NCI-H510A (cell line): ENCODE measurements around the gene SUMO2.
"Not testable (repeated sequence)": the region's sequence is repeated elsewhere in the genome, so short reads cannot be mapped to it uniquely, and the experiment has no call there.

Source experiments
- DNase-seq: peaks from one replicate; lab custom pipeline; 2025; lab: John Stamatoyannopoulos, UW

SUMO2 gene

DNA sequence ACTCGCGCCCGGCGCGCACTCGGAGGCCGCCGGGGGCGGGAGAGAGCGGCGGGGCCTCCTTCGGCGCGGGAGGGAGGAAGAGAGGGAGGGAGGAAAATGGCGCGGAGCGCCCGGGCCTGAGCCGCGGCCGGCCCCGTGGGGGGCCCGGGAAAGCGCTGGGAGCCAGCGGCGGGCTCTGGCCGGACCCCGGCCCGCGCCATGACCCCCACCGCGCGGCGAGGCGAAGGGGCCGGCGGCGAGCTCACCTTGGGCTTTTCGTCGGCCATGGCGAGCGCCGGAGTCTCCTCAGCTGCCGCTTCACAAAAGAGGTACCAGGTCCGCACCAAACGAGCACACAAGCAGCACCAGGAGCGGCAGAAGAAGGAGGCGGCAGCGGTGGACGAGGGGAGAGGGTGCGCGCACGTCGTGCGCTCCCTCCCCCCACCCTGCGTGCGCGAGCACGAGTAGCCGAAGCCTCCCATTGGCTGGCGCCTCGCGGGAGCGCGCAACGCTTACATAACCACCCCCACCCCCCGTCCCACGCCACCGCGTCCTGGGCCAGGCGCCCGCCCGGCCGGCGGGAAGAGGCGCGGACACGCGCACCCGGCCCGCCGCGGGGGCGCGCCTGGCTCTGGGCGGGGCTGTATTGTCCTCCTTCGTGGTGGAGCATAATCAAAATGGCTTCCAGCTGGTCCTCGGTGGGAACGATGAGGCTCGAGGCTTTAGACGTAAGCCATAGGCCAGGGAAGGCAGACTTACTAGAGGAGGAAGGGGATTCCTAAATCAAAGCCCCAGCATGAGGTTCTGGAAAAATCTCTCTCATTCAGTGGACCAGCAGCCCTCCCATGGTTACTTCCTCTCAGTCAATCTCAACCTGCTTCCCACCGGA lies at the start of gene SUMO2:
TSS of gene SUMO2 (minus strand) at position 391 of the 868 bp plus-strand sequence. CDS start at position 266, 125 bp downstream.
- DNase-seq, result peak; percentile 91

- DNase-seq, result no peak
These were observed 49.1 kb upstream of the SUMO2 start for GRCh38 chr17:75231741-75232464.

DNA sequence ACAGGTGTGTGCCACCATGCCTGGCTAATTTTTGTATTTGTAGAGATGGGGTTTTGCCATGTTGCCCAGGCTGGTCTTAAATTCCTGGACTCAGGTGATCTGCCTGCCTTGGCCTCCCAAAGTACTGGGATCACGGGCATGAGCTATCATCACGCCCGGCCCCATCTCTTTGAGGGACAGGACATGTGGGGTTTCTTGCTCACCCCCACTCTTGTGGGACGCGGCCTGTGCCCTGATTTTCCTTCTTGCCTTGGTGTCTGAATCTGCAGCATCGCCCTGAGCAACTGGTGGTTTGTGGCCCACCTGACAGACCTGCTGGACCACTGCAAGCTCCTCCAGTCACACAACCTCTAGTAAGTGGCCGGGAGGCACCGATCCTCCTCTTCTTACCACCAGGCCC lies 48.3 kb upstream of the SUMO2 start:
- no peak for DNase-seq

DNA sequence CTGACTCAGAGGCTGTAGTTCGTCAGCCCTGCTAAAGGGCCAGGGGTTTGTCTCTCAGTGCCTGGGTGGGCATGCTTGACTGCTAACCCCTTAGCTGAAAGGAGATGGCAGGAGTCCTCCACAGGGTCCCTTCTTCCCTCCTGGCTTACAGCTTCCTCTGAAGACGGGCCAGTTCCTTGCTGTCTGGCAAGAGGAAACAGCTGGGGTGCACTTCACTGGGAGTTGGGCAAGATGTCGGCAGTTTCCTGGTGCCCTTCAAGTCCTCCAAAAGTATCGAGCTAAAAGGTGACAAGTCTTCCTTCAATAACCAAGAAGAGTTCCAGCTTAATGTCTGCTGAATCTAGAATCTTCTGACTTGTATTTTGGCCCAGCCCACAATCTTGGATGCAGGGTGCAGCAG lies 46.1 kb upstream of the SUMO2 start:
- DNase-seq, result no peak

- DNase-seq, result no peak
These were observed 45.5 kb upstream of the SUMO2 start for GRCh38 chr17:75228305-75228704.

DNA sequence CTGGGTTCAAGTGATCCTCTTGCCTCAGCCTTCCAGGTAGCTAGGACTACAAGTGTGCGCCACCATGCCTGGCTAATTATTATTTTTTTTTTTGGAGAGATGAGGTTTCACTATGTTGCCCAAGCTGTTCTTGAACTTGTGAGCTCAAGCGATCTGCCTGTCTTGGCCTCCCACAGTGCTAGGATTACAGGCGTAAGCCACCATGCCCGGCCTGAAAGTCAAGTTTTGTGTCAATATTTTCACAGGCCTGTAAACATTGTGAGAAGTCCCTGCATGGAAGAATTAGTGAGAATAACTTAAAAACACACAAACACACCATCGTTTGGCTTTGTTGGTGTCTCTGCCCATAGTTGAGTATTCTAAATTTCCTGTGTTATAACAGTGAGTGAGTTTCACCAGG lies 45.0 kb upstream of the SUMO2 start:
- no peak for DNase-seq

- DNase-seq, result no peak
These were observed 42.3 kb upstream of the SUMO2 start for GRCh38 chr17:75225016-75225415.

- no peak for DNase-seq
These were observed 37.1 kb upstream of the SUMO2 start for GRCh38 chr17:75219815-75220214.

- DNase-seq, result no peak
These were observed 35.4 kb upstream of the SUMO2 start for GRCh38 chr17:75218131-75218530.

DNA sequence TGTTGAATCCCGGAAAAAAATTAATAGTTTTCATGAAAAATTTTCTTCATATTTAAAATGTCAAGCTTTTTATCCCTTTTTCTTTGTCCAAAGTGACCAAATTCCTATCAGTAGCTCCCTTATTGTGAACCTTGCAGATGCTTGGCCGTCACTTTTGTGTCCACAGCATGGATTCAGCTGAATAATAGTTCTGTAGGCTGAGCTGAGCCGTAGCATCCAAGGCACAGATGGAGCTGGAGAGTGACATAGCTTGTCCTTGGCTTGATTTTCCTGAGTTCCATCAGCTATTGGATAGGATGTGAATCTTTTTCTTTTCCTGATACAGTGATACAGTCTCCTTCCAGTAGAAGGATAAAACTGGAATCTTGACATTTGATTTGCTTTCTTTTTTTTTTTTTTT lies 26.3 kb upstream of the SUMO2 start:
- no peak for DNase-seq

- DNase-seq, result no peak
These were observed 25.4 kb upstream of the SUMO2 start for GRCh38 chr17:75208161-75208560.

DNA sequence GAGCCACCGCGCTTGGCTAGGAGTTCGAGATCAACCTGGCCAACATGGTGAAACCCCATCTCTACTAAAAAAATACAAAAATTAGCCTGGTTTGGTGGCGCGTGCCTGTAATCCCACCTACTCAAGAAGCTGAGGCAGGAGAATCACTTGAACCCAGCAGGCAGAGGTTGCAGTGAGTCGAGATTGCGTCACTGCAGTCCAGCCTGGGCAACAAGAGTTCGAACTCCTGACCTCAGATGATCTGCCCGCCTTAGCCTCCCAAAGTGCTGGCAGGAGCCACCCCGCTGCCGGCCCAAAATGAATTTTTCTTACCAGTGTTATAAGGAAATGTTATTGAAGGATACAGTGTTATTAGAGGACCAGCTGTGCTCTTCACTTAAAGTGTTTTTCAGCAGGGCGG lies 25.0 kb upstream of the SUMO2 start:
- DNase-seq, result no peak

DNA sequence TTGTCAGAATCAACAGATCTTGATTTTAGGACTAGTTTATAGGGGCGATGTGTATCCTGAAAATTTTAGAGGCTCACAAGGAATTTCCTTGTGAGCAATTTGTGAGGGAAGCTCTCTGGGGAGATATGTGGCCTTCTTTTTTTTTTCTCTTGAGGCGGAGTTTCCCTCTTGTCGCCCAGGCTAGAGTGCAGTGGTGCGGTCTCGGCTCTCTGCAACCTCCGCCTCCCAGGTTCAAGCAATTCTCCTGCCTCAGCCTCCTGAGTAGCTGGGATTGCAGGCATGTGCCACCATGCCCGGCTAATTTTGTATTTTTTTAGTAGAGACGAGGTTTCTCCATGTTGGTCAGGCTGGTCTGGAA lies 24.3 kb upstream of the SUMO2 start:
- not testable (repeated sequence) for DNase-seq

- no peak for DNase-seq
These were observed 23.0 kb upstream of the SUMO2 start for GRCh38 chr17:75205793-75206163.

DNA sequence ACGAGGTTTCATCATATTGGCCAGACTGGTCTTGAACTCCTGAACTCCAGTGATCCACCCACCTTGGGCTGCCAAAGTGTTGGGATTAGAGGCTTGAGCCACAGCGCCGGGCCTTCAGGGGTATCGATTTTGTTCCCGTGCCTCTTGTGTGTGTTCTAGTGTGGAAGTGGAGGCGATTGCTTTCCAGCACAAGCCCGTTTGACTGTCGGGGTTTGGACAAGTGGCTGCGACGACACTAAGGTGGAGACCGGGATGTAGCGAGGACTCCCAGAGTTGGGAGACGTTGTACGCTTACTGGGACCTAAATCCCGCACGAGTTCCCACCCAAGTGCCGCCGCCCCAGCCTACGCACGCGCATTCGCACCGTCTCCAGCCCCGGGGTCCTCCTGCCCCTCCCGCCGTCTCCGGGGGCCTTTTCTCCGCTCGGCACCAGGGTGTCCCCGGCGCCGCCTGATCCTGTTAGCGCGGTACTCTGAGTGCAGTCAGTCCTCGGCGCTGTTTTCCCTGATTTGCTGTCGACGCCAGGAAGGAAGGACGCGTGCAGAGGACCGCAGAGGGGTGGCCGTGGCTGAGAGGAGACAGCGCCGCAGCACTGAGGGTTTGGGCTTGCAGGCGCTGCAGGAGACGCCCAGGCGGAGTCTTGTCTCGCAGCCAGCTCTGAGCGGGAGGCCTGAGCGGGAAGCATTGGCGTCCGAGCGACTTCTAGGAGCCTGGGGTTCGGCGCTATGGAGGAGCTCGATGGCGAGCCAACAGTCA lies 22.5 kb upstream of the SUMO2 start, which contains the start of gene NUP85:
TSS of gene NUP85 (plus strand) at position 643 of the 756 bp plus-strand sequence. CDS start at position 726, 83 bp downstream.
- DNase-seq, result peak; percentile 95

- DNase-seq, result no peak
These were observed 17.3 kb upstream of the SUMO2 start for GRCh38 chr17:75199886-75200618.

DNA sequence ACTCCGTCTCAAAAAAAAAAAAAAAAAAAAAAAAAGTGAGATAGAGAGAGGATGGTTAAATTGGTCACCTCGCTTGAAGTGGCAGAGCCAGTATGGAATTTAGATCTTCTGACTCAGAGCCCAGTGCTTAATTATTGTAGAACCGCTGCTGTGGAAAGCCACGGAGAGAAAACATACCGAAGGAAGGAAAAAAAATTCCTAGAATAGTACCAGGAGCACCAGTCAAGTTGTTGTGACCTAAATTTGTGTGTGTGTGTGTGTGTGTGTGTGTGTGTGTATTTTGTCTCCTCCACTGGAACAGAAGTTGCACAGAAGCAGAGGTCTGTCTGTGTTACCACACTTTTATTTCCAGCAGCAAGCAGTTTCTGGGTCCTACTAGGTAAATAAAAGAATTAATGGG lies 12.1 kb upstream of the SUMO2 start:
- DNase-seq, result no peak

- no peak for DNase-seq
These were observed 8.8 kb upstream of the SUMO2 start for GRCh38 chr17:75191584-75191983.

DNA sequence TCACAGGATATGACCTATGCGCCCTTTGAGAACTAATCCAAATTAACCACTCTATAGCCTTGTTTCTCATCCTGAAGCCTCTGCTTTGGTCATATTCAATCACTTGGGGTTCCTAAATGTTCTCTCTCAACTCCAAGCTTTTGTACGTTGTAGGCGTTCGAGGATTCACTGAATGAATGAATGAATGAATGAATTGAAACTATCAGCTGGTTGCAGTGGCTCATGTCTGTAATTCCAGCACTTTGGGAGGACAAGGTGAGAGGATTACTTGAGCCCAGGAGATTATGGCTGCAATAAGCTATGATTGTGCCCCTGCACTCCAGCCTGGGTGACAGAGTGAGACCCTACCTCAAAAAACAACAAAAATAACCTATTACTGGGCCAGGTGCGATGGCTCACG lies 5.9 kb upstream of the SUMO2 start:
- DNase-seq, result no peak

GRCh38 chr17:75183999-75184884 lies 1.5 kb upstream of the SUMO2 start:
- DNase-seq, result no peak

GRCh38 chr17:75182319-75182568 lies 515 bp downstream of the SUMO2 start:
- peak; percentile 41 for DNase-seq
